SU-DHL-6 (cell line): ENCODE data around the gene TEX264.

Source experiments
- H2AFZ ChIP-seq: fragments of 200-600 bp; sonication (generic); 2 replicates; pipeline ENCODE4 v1.6.1; 2014; ENCODE audit warnings: low read depth, mild to moderate bottlenecking, moderate library complexity, mixed read lengths, antibody characterized with exemption, low read length; ENCODE audit not compliant: severe bottlenecking
- H3F3A ChIP-seq: fragments of 200-600 bp; shearing (Covaris generic); 2 replicates; pipeline ENCODE4 v1.6.0; 2016; ENCODE audit warnings: antibody characterized with exemption, mild to moderate bottlenecking; ENCODE audit not compliant: insufficient read depth
- H3K27ac ChIP-seq: fragments of 200-600 bp; sonication (generic); 2 replicates; pipeline ENCODE4 v1.5.1; 2016; ENCODE audit warnings: low read depth, mild to moderate bottlenecking, low read length, moderate library complexity, mixed read lengths
- H3K27me3 ChIP-seq: fragments of 200-600 bp; sonication (generic), shearing (Covaris generic); 2 replicates; pipeline ENCODE4 v1.6.0; 2014; ENCODE audit warnings: mild to moderate bottlenecking, low read length
- H3K36me3 ChIP-seq: fragments of 200-600 bp; sonication (generic); 2 replicates; pipeline ENCODE4 v1.6.1; 2014; ENCODE audit warnings: mild to moderate bottlenecking, low read length, mixed read lengths
- H3K4me2 ChIP-seq: fragments of 300-600, 200-600 bp; shearing (Covaris generic), sonication (generic); 2 replicates; pipeline ENCODE4 v1.6.0; 2014; ENCODE audit warnings: low read length, low read depth, mild to moderate bottlenecking; ENCODE audit not compliant: poor library complexity, severe bottlenecking
- H3K4me3 ChIP-seq: fragments of 200-600 bp; sonication (generic); 2 replicates; pipeline ENCODE4 v1.5.1; 2014; ENCODE audit warnings: antibody characterized with exemption, low read length, mild to moderate bottlenecking, mixed read lengths; ENCODE audit not compliant: insufficient read depth, poor library complexity, severe bottlenecking
- H3K79me2 ChIP-seq: fragments of 200-600 bp; sonication (generic); 2 replicates; pipeline ENCODE4 v1.6.1; 2014; ENCODE audit warnings: mild to moderate bottlenecking, low read length, moderate library complexity; ENCODE audit not compliant: insufficient read depth
- H3K9ac ChIP-seq: fragments of 200-600 bp; sonication (generic); 2 replicates; pipeline ENCODE4 v1.7.0; 2014; ENCODE audit warnings: mild to moderate bottlenecking, low read length
- H3K9me2 ChIP-seq: fragments of 200-600 bp; sonication (generic); replicated peaks from 2 replicates; pipeline ENCODE4 v1.6.1; 2014; ENCODE audit warnings: low read length; ENCODE audit not compliant: insufficient read depth
- H3K9me3 ChIP-seq: fragments of 200-600 bp; sonication (generic); 2 replicates; pipeline ENCODE4 v1.6.1; 2014; ENCODE audit warnings: low read length, mixed read lengths; ENCODE audit not compliant: insufficient read depth
- H4K20me1 ChIP-seq: fragments of 200-600 bp; sonication (generic); 2 replicates; pipeline ENCODE4 v1.6.1; 2014; ENCODE audit warnings: low read depth, mild to moderate bottlenecking, antibody characterized with exemption, low read length, moderate library complexity, mixed read lengths
- EZH2phosphoT487 ChIP-seq: fragments of 200-600 bp; sonication (generic), shearing (Covaris generic); conservative IDR thresholded peaks from 2 replicates; pipeline ENCODE4 v1.6.1; 2018; ENCODE audit warnings: mild to moderate bottlenecking, antibody characterized with exemption, low read length, moderate library complexity, mixed read lengths
- TF ChIP-seq, protein P1 (sequence below): fragments of 200-600 bp; sonication (generic); IDR thresholded peaks from one replicate; pipeline ENCODE4 v1.5.1; 2017; ENCODE audit warnings: antibody characterized with exemption, mild to moderate bottlenecking, low read length, moderate library complexity; ENCODE audit not compliant: insufficient read depth, poor library complexity, severe bottlenecking

TEX264 gene

GRCh38 chr3:51682079-51682478 is 11.0 kb downstream of the TEX264 start:
- Histone ChIP-seq H3K9me2 (no peaks in the 10 kb centered on the region), H3K27me3 (no peaks in the 10 kb centered on the region), H3F3A (0 out of 2 replicates have a peak, but pooled peaks cover 4% of the 10 kb centered on the region), H3K4me3 (no peak overlapping the region), H3K36me3 (no peaks in the 10 kb centered on the region), H2AFZ (no peak overlapping the region), H3K9me3 (no peaks in the 10 kb centered on the region), H4K20me1 (no peaks in the 10 kb centered on the region), H3K79me2 (peaks cover 7% of the 10 kb centered on the region; the same call in 1 of the 2 replicates), H3K4me2 (peak overlapping the region; percentile 26), H3K27ac (peak overlapping the region; percentile 42), H3K9ac (peak overlapping the region; percentile 31; the same call in 1 of the 2 replicates)
- TF ChIP-seq, protein P1, sequence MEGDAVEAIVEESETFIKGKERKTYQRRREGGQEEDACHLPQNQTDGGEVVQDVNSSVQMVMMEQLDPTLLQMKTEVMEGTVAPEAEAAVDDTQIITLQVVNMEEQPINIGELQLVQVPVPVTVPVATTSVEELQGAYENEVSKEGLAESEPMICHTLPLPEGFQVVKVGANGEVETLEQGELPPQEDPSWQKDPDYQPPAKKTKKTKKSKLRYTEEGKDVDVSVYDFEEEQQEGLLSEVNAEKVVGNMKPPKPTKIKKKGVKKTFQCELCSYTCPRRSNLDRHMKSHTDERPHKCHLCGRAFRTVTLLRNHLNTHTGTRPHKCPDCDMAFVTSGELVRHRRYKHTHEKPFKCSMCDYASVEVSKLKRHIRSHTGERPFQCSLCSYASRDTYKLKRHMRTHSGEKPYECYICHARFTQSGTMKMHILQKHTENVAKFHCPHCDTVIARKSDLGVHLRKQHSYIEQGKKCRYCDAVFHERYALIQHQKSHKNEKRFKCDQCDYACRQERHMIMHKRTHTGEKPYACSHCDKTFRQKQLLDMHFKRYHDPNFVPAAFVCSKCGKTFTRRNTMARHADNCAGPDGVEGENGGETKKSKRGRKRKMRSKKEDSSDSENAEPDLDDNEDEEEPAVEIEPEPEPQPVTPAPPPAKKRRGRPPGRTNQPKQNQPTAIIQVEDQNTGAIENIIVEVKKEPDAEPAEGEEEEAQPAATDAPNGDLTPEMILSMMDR, result peak; percentile 81
- no peak for TF ChIP-seq EZH2phosphoT487

DNA sequence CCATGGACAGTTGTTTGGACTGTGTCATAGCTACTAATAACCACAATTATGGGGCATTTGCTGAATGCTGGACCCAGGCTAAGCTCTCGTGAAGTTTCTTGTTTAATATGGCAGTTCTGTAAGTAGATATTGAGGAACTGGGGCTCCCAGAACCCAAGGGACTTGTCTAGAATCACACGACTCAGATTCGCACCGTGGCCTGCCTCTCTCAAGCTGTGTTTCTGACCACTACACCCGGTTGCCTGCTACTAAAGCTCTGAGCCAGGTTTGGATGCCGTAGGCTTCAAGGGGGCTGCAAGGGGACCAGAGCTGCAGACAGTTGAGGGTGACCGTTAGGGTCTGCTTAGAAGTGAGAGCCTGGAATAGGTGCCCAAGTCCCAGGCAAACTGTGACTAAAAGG is 11.5 kb downstream of the TEX264 start:
- Histone ChIP-seq H3K4me2 (no peak overlapping the region), H3K9me3 (no peaks in the 10 kb centered on the region), H3K9me2 (no peaks in the 10 kb centered on the region), H3K27me3 (no peaks in the 10 kb centered on the region), H3K79me2 (peaks cover 7% of the 10 kb centered on the region; the same call in 1 of the 2 replicates), H3K36me3 (no peaks in the 10 kb centered on the region), H3F3A (0 out of 2 replicates have a peak, but pooled peaks cover 4% of the 10 kb centered on the region), H2AFZ (no peak overlapping the region), H3K9ac (no peak overlapping the region), H4K20me1 (no peaks in the 10 kb centered on the region), H3K4me3 (no peak overlapping the region), H3K27ac (no peak overlapping the region)
- TF ChIP-seq, protein P1, result no peak
- TF ChIP-seq EZH2phosphoT487, result no peak

DNA sequence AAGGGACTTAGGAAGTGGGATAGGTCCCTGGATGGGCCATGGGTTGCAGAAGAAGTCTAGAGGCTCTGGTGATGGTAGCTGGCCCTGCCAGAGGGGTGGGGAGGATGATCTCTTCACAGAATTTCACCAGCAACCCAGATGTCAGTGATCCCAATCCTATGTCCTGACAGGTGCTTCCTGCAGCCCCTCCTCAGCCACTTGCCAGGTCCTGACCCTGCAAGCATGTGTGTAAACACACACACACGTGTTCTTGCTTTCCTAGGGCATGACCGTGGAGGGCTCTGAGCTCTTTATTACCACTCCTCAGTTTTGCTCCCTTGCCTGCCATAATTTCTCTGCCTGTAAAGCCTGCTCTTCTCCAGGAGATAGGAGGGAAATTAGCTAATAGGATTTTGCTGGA is 12.5 kb downstream of the TEX264 start:
- no peak overlapping the region for H3K27ac ChIP-seq
- H3K4me3 ChIP-seq, result no peak overlapping the region
- no peaks in the 10 kb centered on the region for H4K20me1 ChIP-seq
- no peaks in the 10 kb centered on the region for H3K36me3 ChIP-seq
- no peak overlapping the region for H3K4me2 ChIP-seq
- no peaks in the 10 kb centered on the region for H3K9me3 ChIP-seq
- peaks cover 7% of the 10 kb centered on the region; the same call in 1 of the 2 replicates for H3K79me2 ChIP-seq
- TF ChIP-seq, protein P1, result no peak
- no peak for TF ChIP-seq EZH2phosphoT487
- H3K9me2 ChIP-seq, result no peaks in the 10 kb centered on the region
- H3F3A ChIP-seq, result 0 out of 2 replicates have a peak, but pooled peaks cover 4% of the 10 kb centered on the region
- H3K27me3 ChIP-seq, result no peaks in the 10 kb centered on the region
- H3K9ac ChIP-seq, result no peak overlapping the region
- H2AFZ ChIP-seq, result no peak overlapping the region
